GM04503 (cell line): Measurements from ENCODE around the gene SEL1L3.
A peak's percentile ranks its signal among the peaks of the same experiment; 100 is the strongest.

Experiments
- DNase-seq: peaks from one replicate; pipeline ENCODE4 v3.0.0-alpha.2; 2012; ENCODE audit warnings: low read depth

The SEL1L3 gene

DNA sequence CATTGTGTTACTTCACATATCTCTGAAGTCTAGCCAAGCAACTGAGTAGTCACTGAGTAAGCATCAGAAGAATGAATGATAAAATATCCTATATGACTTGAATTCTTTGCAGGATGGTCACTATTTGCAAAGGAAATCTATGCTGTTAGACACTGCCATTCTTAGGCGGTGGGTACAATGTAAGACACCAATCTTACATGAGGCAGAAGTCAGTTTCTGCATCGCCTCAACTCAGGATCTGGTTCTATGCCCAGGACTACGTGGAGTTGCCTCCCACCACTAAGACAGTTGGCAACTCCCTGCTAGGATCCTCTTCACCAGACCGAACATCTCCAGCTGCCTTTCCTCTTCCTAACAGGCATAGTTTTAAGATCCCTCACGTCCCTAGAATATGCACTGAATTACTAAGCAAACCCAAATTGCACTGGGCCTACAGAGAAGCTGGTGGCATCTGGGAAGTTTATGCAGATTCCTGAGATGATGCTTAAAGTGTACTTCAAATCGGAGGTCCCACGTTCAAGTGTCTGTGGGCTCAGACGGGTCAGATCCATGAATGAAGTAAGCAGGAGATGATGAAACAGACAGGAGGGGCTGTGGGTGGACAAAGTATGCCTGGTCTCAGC lies 45.6 kb downstream of the SEL1L3 start:
- peak; percentile 39 for DNase-seq

GRCh38 chr4:25816591-25817058 lies 46.2 kb downstream of the SEL1L3 start:
- DNase-seq: no peak

DNA sequence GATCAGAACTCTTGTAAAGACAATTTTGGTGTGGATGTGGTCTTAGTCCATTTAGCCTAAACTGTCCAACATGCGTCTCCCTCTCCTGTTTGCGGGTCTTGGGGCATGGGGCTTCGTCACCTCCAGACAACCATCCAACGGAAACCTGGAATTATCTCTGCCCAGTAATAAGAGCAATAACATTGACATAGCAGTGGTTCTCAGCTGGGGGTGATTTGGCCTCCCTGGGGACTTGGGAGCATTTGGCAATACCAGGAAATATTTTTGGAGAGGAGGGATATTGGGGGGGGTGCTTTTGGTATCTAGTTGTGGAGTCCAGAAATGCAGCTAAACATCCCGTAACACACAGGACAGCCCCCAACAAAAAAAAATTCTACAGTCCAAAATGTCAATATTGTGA lies 47.2 kb downstream of the SEL1L3 start:
- DNase-seq: no peak

DNA sequence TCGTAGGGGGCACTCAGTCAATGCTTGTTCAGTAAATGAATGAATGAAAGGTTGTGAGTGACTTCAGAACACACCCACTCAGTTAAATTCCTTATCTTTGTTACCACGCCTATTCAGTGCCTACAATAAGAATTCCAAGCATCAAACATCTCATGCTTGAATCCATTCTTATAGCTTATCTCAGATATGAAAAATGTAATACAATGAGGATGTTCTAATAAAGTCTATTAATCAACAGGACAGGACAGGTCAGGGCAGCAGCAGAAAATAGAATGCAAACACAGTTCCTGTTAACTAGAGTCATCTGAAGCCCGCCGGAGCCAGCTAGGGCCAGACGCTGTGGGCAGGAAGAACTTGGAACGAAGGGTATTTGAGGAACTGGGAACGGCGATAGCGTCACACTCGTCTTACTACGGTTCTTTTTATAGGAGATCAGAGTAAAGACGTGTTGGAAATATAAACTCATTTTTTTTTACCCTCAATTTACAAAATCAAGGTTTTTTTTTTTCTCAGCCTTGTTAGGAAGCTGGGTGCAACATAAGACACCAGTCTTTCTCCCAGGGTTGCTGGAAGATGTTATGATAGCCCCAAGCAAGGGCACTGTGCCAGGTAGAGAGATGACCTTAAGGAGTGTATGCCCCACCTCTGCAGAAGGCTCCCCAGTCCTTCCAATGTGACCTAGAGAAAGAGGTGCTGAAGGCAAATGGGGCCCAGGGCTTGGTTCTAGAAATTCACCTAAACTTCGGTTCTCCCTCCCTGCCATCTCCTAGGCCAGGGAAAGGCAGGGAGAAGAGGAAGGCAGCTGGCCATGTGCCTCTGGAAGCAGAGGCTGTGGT lies 48.3 kb downstream of the SEL1L3 start:
- DNase-seq: no peak

- DNase-seq: peak; percentile 58
These were observed 49.2 kb downstream of the SEL1L3 start for GRCh38 chr4:25813448-25814106.

DNA sequence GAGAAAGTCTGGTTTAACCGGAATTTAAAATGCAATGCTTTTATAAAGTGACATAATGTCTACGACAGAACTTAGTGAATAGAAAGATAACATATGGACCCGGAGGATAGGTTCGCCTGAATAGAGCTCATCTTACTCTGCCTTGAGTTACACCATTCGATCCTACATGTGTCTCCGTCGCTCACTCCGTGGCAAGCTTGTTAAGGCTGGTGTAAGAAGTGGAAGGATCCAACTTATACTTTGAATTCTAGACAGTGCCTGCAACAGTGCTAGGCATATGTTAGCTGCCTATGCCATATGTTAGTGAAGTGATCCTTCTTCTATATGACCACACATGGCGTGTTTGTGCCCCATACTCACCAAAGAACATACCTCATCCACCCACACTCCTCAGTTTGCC lies 50.9 kb downstream of the SEL1L3 start:
- DNase-seq: no peak

- peak; percentile 27 for DNase-seq
These were observed 51.5 kb downstream of the SEL1L3 start for GRCh38 chr4:25811374-25811690.

DNA sequence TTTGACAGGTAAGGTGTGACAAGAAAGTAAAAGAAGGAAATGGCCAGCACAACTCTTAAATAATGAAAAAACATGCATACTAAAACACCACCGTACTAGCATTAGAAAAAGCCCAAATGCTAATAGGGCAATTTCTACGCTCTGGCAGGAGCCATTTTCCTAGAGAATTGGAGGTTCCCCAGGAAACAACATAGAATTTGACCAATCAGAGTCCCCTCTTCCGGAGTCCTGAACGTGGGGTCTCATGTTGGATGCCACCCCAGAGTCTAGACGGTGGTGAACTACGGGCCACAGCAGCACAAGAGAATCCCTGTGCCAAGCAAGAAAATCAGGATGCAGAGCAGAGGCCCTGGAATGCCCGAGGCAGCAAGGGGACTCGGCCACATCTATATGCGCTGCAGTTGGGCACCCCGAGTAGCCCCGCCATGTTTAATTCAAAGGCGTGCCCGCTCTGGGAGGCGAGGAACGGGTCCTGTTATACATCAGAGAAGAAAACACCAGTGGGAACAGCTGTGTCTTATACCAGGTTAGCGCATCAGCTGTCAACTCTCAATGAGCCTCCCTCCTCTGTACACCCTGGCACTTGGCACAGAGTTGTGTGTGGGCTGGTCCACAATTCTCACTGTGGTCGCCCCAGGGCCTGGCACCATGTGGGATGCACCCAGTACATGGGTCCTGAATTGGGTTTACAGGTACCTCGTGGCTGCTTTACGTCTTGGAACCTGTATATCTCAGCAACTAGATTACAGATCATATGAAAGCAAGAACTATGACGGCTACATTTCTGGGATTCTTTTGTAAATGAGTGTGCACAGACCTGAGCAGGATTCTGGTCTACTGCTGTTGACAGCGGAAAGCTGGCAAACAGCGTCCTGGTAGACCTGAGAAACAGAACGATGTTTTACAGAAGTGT lies 52.1 kb downstream of the SEL1L3 start:
- DNase-seq: no peak

DNA sequence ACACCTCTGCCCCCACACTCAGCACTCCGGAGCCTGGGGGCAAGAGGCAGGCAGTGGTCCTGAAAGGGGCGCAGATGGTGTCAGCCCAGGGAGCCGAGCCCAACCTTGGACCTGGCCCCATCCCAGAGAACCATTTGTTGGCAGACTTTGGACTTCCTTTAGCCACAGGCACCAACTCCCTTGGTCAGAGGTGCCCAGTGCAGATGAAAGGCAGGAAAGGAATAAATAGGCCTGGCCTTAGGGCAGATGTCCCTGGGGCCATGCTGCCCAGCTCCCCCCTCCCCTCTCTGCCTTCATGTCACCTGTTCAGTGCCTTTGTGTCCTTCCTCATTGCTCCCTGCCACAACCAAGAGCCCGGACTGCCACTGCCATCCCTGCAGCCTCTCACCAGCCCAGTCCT lies 52.8 kb downstream of the SEL1L3 start:
- DNase-seq: no peak

- DNase-seq: no peak
These were observed 55.6 kb downstream of the SEL1L3 start for GRCh38 chr4:25807102-25807728.

DNA sequence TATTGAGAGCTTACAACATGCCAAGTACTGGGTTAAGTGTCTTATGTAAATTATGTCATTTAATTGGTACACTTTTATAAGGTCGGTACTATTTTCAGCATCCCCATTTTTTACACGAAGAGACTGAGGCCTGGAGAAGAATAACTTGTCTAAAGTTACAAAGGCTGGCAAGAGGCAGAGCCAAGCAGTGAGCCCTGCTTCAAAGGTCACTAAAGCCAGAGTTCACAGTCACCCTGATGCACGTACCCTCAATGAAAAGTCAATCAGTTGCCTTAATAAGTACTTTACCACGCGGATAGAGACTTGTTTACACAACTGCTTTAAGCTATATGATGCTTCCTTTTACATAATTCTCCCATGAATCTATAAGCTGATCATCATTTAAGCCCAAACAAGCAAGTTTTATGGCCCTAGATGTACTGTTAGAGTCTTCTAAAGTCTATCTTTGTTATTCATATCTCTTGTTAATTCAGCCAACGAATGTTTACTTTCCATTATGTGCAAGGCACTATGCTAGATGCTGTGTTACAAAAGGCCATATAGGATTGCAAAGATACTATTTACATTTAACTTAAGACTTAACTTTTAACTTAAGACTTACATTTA lies 57.4 kb downstream of the SEL1L3 start:
- DNase-seq: no peak

- DNase-seq: no peak
These were observed 59.0 kb downstream of the SEL1L3 start for GRCh38 chr4:25803720-25804225.

DNA sequence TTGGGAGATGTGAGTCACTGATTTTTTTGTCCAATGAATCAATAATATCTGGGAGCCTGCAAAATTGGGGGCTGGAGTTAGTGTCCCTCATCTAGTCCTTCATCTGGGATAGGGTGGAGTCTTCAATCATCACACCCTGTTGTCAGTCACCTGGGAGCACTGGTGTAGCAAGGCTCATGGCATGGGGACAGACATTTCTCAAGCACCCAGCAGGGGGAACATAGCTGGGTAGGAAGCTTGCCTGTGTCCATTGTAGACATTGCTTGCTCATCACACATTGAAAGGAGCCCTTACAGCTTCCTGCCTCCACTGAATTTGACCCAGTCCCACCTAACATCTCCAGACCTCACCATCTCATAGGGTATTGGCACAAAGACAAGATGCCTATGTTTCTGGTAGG lies 61.2 kb downstream of the SEL1L3 start:
- no peak for DNase-seq

DNA sequence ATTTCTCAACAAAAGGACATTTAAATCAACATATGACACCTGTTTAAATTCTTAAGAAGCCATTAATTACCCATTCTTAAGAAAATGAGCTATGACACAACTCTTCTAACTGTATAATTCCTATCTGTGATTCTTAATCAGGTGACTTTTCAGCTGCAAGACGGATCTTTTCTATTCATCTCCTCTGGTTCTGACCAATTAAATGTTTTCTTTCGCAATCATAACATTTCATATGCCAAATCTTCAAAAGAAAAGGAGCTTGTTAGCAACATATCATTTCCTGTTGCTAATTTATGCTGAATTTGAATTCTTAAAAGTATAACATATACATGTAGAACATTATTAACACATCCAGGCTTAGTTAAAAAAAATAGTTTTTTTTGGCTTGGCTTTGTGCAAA lies 62.5 kb downstream of the SEL1L3 start:
- DNase-seq: no peak

DNA sequence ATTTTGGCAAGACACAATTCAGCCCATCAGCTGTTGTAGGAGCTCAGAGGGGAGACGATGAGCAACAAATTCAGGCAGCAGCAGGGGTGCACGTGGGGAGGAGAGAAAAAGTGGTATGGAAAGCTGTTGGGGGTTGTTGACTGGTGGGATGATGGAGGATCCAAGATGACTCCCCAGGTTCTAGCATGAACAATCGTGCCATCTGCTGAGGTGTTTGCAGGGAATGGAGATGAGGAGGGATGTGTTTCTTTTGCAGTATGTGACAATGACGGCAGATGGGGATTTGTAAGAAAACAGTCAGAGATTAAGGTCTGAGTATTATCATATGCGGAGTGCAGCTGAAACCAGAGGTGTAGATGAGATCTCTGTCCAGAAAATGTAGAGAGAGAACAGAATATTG lies 63.3 kb downstream of the SEL1L3 start:
- DNase-seq: no peak

- DNase-seq: no peak
These were observed 65.7 kb downstream of the SEL1L3 start for GRCh38 chr4:25797136-25797535.

DNA sequence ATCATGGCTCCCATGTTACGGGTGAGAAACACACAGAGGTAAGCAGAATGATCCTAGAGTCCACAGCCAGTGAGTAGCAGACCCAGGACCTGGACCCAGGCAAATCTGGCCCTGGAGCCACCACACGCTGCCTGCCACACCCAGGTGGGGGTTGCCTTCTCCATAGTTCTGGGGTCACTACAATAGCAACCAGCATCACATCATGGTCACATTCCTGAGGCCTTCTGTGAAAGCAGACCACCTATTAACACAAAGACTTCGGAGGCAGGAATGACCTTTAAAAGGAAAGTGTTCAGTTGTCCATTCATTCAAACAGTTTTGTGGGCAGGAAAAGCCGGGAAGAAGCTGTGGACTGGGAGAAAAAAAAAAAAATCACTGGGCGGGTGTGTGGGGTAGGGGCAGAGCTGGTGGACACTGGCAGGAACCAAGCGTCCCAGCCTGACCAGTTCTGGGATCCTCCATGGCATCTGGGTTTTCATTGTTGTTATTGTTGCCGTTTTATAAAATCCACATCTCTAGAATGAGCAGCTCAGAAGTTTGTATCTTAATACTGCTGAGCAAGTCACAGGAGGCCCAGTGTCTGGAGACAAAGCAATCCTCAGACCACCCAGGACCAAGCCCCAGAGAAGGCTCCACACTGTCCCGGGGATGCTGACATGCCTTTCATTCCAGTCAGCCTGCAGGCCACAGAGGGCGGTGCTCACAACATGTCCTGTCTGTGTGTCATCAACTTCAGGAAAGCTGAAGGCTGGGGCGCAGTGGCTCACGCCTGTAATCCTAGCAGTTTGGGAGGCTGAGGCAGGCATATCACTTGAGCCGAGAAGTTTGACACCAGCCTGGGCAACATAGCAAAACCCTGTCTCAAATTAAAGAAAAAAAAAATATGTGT lies 67.0 kb downstream of the SEL1L3 start:
- DNase-seq: peak; percentile 64

DNA sequence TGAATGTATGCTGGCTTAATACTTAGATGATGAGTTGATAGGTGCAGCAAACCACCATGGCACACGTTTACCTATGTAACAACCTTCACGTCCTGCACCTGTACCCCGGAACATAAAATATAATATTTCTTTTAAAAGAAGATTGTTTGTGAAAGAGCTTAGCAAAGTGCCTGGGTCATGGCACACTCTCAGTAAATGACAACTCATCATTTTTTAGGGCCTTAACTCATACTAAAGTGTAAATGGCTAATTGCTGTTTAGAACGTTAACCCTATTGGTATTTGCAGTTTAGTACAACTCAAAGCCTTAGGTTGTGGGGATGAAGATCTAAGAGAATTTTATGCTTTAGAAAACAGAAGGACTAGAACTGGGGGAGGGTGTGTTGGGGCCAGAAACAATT lies 67.7 kb downstream of the SEL1L3 start:
- no peak for DNase-seq

DNA sequence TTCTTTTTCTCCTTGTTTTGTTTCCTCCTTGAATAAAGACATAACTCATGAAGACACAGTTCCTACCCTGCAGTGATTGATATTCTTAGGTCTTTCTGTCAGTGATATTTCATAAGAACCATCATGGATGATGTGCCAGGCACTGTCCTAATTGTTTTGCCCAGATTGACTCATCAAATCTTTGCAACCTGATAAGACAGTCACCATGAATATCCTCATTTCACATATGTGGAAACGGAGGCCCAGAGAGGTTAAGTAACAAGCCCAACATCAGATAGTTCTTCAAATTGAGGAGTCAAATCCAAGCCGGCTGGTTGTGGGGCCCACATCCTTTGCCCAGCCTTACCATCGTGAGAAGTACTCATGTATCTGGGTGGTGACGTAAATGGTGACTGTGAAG lies 69.9 kb downstream of the SEL1L3 start:
- DNase-seq: no peak

DNA sequence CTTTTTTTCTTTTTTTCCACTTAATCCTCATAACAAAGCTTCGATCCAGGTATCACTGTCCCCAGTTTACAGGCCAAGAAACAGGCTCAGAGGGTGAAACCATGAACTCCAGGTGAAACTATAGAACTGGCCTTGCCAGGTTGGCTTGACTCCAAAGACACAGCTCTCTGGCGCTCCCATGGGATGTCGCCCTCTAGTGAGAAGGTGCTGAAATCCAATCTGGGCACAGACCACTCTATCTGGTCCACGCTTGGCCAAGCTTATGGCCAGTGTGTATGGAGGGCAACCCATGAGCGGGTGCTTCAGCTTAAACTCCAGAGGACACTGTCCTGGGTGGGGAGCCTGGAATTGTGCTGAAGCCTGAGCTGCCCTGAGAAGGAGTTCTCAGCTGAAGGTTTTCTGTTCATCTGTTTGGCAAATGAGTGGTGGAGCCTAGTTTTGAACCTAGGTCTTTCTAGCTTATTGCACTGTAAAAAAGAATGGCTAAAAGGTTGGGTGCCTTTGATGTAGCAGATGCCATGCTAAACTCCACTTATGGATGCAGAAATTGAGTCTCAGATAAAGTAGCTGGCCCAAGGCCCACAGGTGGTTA lies 70.5 kb downstream of the SEL1L3 start:
- DNase-seq: no peak
